NOMO-1 treated with DMSO at 0.1 percent for 48 hours (cell line): Measurements from ENCODE around the gene TDRD10.
"Not testable (repeated sequence)": the region's sequence is repeated elsewhere in the genome, so short reads cannot be mapped to it uniquely, and the experiment has no call there.

Source experiments
- DNase-seq: peaks from one replicate; lab custom pipeline; 2025; ENCODE audit not compliant: unreplicated experiment; lab: John Stamatoyannopoulos, UW

Gene TDRD10

DNA sequence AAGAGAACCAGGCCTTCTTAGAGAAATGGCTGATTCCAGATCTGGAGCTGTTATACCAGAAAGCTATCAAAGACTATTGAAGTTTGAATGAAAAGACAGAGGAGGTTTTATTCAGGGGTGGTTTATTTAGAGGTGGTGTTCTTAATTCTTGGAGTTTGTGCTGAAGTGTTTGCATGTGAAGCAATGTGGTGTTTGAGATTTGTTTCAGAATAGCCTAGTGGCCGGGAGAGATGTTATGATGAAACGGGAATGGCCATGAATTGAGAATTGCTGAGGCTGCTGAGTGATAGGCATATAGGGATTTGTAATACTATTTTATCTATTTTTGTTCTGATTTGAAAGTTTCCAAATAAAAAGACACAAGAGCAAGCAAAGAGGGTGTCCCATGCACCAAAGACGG lies 10.7 kb downstream of the TDRD10 start:
- no peak for DNase-seq

DNA sequence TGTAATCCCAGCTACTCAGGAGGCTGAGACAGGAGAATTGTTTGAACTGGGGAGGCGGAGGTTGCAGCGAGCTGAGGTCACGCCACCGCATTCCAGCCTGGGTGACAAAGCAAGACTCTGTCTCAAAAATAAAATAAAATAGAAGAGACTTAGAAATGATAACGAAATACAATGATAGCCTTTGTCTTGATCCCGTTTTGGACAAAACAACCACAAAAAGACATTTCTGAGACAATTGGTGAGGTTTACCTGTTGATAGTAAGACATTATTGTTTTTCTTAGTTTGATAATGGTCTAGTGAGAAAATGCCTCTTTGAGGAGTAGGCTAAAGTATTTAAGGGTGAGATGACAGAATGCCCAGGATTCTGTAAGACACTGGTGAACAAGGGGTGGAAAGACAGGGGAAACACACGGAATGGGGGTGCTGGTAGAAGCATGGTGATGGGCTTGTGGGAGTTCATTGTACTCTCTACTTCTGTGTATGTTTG lies 12.1 kb downstream of the TDRD10 start:
- no peak for DNase-seq

DNA sequence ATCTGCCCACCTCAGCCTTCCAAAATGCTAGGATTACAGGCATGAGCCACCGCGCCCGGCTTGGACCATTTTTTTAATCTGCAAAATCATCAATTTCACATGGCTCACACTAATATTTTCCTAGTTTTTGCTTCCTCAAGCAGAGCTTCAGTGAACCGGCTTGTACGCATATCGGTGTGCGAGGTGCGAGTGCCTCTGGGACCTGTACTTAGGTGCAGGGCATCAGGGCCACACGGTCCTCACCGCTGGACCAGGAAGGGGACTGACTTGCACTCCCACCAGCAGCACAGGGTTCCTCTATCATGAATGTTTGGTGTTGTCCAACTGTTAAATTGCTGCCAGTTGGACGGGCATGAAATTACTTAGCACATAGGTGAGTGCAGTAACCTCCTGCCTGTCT lies 15.6 kb downstream of the TDRD10 start:
- DNase-seq, result no peak

DNA sequence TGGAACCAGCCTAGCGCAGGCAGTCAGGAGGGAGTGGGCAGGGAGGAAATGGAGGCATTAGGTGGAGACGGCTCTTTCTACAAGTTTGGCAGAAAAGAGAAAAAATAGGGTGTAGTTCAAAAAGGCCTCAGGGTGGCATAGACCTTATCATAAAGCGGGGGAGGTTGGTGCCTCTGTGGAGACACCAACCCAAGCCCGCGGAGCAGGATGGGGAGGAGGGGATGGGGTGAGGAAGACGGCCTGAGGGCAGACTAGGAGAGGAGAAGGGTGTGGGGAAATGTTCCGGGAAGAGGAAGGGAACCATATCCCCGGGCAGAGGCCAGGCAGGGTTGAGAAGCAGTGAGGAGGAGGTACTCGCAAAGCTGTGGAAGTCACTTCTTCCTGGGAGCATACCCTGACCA lies 17.6 kb downstream of the TDRD10 start:
- no peak for DNase-seq

DNA sequence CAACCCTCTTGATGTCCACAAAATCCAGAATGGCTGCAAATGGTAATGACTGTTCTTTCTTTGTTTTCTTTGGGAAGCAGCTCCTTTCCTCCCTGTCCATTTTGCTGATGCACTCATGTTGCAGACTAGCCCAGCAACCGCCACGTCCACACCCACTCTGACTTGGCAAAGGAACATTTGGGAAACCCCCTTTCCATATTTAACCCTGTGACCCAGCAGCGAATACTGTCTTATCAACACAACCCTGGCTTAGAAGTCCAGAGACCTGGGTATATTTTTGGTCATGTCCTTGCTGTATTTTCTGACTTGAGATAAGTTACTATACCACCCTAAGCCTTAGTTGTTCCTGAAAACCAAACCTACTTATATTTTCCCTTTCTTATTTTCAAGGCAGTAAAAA lies 18.3 kb downstream of the TDRD10 start:
- DNase-seq, result no peak

DNA sequence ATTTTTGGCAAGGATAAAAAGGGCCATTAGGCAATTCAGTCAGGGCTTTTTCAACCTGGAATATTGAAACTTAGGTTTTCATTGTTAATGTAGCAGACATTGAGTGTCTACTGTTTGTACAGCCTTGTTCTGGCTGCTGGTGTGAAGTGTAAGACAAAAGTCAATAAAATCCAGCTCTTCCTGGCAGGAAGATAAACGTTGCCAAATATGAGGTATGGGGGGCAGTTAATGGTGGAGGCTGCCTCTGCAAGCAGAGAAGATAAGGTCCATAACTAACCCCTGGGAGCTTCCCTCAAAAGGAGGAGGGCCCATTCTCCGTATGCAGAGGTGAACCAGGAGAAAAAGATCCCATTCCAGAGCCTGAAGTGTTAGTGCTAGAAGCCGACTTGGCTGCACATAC lies 19.7 kb downstream of the TDRD10 start:
- no peak for DNase-seq

DNA sequence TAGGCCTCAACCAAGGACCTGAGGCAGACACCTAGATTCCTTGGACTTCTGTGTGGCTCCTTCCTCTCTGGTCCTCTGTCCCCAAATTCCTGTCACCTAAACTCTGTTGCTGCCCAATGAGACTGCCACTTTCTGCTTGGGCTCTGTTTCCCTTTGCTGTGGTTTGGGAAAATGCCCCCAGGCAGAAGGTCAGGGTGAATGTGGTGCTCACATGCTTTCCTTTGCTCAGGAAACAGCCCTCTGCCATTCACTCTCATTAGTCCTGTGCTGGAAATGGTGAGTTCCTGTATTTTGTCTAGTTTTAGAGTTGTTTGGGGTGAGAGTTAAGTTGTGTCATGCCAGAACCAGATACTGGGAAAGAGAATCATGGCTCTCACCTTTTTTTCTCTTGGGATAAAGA lies 22.9 kb downstream of the TDRD10 start:
- no peak for DNase-seq

DNA sequence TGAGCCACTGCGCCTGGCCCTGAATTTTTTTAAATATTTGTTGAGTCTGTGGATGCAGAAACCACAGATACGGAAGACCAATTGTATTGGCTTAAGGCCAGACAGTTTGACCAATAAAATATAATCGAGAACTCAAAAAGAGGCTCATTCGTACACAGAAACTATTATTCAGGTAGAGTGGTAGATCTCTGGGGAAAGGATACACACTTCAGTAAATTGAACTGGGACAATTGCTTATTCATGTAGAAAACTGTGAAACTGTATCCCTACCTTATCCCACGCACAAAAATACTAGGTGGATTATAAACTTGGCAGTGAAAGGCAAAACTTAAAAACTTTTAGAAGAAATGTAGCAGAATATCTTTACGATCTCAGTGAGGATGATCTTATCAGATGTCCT lies 25.2 kb downstream of the TDRD10 start:
- no peak for DNase-seq

DNA sequence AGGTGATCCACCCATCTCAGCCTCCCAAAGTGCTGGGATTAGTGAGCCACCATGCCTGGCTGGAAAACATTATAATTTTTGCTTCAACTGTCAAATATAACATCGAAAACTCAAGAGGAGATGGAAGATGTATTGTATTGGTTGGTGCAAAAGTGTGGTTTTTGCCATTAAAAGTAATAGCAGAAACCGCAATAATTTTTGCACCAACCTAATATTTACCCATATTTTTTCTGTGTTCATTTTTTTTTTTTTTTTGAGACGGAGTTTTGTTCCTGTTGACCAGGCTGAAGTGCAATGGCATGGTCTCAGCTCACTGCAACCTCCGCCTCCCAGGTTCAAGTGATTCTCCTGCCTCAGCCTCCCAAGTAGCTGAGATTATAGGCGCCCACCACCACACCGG lies 27.3 kb downstream of the TDRD10 start:
- DNase-seq, result no peak

DNA sequence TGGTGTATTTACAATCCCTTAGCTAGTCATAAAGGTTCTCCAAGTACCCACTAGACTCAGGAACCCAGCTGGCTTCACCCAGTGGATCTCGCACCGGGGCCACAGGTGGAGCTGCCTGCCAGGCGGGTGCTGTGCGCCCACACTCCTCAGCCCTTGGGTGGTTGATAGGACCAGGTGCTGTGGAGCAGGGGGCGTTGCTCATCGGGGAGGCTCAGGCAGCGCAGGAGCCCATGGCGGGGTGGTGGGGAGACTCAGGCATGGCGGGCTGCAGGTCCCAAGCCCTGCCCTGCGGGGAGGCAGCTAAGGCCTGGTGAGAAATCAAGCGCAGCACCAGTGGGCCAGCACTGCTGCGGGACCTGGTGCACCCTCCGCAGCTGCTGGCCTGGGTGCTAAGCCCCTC lies 29.9 kb downstream of the TDRD10 start:
- DNase-seq, result not testable (repeated sequence)

DNA sequence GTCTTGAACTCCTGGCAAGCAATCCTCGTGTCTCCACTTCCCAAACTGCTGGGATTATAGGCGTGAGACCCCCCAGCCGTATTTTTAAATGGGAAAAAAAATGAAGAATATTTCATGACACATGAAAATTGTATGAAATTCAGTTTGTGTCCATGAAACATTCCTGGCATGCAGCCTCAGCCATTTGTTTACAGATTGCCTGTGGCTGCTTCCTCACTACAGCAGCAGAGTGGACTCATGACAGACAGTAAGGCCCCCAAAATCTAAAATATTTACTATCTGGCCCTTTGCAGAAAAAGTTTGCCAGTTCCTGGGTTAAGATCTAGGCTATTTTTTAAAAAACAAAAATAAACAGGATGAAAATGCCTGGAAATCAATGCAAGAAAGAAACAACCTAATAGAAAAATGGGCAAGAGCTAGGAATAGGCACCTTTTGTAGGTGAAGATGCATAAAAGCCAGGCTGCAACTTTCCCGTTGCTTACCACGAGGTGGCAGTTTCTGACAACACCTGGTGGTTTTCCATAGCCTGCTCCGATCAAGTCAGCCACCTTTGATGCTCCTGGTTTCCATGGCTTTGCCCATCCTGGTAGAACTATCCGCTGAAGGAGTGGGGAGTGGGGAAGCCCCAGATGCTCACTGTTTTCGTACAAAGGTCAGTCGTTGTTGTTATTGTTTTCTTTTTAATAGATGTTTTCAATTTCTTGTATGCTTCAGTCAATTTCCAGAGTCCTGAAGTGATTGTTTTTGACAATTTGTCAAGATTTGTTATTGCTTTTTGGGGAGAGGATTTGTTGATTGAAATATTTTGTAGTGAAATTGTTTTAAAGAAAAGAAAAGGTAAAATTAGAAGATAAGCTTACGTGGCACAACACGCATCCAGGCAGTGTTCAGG lies 32.2 kb downstream of the TDRD10 start:
- DNase-seq, result no peak

DNA sequence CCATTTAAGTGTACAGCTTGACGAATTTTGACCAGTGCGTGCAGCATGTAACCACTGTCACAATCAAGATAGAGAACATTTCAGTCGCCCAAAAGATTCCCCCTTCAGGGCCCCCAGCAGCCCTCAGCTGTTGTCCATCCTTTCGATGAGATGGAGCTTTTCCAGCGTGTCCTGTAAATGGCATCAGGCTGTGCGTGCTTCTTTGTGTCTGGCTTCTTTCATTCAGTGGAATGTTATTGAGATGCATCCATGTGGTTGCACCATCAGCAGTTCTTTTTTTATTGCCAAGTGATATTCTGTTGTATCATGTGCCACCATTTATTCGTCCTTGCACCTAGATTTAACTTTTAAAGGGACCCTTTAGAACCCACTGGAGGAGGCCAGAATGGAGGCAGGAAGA lies 34.6 kb downstream of the TDRD10 start:
- no peak for DNase-seq

DNA sequence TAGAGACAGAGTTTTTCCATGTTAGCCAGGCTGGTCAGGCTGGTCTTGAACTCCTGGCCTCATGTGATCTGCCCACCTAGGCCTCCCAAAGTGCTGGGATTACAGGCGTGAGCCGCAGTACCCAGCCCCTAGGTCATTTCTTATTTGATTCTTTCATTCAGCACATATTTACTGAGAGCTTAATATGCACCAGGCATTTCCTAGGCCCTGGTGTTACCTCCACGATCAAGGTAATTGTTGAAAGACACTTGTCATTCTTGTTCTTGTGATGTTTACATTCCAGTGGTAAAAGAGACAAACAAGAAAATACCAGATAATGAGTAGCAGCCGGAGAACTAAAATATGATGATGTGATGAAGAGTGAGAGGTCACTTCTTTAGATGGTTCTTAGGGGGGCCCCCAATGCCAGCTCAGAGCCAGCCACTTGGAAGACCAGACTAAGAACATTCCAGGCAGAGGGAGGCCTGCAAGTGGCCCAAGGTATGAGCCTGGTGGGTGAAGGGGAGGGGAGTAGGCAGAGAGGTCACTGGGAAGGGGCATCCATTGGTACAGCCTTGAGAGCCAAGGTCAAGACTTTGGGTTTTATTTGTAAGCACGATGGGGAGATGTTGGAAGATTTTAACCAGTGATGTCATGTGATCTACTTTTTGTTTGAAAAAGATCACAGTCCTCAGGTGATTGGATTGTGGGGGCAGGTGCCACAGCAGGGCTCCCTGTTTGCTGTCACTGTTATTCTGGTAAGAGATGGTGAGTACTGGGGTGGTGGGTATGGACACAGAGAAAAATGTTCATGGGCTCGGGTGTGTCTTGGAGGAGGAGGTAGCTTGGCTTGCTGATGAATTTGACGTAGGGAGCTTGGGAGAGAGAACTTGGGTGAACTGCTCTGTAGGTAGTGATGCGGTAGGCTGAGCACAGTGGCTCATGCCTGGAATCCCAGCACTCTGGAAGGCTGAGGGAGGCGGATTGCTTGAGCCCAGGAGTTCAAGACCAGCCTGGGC lies 37.8 kb downstream of the TDRD10 start:
- DNase-seq, result no peak

DNA sequence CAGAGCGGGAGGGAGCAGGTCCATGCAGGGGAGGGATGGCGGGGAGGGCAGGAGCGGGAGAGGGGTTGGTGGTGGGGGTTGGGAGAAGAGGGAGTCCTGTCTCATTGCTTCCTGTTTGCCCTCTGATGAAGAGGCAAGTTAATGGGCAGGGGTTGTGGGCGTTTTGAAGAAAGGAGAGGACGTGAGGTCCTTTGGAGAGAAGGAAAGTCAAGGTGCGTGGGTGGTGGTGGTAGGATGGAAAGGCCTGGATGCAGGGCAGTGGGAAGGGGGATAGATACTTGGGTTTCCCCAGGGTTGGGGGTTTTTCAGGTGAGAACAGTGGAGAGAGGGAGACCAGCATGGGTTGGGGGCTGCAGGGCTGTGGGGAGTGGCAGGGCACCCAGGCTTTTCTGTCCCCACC lies 39.2 kb downstream of the TDRD10 start:
- no peak for DNase-seq

DNA sequence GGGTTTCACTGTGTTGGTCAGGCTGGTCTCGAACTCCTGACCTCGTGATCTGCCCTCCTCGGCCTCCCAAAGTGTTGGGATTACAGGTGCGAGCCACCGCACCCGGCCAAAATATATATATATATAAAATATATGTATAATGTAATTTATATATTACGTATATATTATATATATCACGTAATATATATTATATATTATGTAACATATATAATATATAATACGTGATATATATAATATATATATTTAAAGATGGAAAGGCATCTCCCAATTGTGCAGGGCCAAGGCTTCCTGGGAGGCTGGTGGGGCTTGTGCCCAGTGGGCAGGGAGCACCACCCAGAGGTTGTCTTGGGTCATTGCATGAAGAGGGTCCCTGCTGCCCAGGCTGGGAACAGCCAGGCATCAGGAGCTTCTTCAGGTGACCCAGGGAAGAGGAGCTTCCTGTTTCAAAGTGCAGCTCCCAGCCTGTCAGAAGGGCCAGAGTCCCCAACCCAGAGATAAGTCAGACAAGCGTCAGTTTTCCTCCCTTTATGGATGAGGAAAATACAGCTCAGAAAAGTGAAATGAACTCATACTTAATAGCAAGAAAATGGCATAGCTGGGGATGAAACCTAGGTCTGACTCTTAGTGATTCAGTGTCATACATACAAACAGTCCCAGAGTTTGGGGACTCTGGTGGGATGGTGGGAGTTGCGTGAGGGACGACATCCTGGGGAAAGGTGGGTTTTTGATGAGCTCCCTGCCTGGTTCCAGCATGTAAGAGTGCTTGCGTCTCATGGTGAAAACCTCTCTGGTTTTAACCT lies 44.4 kb downstream of the TDRD10 start:
- DNase-seq, result peak; percentile 41

DNA sequence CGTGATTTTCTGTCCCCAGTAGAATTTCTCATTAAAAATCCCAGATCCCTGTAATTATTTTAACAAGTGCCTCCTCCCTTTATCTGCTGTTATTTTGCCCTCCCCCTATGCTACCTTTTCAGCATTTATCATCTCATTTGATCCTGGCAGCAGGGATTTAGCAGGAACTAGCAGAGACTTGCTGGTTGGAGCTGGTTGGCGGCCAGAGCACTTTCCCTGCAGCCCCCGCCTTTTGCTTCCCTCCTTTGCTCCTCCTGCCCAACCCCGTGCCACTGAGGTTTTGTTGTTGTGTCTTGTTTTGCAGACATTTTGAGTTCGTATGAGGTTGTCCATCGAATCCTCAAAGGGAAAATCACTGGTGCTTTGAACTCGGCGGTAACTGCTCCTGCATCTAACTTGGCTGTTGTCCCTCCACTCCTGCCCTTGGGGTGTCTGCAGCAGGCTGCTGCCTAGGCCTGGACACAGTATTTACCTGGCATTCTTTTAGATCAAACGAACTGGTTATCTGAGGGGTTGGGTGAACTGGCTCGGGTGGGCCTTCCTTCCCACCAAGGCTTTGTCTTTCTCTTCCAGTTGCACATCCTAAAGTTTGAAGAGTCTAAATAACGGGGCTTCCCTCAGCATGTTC lies 45.2 kb downstream of the TDRD10 start:
- no peak for DNase-seq

DNA sequence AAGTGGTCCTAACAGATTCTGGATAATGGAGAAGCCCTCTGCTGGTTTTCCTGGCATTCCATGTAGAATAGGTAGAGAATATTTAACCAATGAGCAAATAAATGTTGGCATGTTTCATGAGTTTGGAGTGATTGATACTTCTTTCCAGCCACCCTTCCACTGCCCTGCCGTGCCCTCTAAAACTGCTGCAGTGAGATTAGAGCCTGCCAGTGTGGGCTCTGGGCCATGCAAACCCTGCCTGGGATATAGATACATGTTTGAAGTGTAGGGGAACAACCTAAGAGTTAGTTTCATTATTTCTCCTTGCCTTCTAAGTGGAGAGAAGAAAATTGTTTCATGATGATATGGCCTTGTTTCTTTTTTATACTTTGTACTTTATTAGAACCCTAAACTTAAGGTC lies 46.0 kb downstream of the TDRD10 start:
- DNase-seq, result no peak

DNA sequence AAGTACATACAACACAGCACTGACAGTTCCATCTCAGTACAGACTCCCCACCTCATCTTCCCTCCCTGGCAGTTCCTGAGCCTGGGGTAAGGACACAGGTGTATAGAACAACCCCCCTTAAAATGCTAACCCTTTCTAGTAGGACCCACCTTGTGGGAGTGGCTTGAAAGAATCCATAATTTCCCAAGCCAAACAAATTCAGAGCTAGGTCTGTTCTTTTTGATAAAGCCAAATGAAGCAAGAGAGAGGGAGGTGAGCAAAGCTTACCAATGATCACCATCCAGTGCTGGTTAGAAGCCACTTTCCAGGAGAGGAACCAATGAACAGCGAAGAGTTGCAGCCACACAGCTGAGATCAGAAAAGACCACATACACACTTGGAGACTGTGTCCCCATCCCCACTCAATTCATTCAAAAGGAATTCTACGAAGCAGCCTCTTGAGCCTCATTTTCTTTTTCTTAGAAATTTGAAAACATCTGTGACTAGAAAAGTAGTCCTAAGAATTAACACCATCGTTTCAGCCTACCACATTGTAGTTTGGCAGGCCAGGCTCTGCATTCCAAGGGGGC lies 47.3 kb downstream of the TDRD10 start:
- DNase-seq, result no peak

DNA sequence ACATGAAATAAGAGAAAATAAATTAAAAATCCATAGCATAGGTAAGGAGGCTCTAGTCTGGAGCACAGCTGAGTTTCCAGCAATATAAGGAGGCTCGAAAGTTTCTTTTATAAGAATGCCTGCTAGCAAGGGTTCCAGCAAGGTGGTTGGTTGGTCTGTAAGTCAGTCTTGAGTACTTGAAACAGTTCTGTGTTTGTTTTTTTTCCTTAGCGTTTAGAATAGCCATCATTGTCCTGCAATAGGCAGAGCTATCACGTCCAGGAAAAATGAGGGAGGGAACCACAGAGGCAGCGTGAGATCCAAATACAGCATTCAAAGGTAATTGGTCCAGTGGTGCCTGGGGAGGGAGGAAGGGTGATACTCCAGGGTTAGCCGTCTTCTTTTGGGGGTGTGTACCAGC lies 48.1 kb downstream of the TDRD10 start:
- no peak for DNase-seq

DNA sequence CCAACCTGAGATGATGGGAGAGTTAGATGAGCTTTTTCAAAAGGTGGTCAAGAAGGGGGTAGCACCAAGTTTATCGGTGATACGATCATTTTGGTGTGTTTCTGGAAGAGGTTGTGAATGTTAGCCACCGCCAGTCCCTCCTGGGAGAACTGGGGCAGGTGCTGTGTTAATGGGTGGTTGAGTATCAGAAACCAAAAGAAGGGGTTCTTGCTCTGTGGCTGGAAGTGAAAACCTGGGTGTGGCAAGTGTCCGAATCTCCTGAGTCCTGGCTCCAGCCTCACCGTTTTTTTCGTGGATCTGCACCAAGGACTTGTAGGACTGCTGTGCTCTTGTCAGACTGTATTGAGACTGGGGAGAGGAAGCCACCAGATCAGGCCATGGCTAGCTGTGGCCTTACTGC lies 48.6 kb downstream of the TDRD10 start:
- no peak for DNase-seq
